ACC112 (cell line): ENCODE results near the gene EIF2B5.
"Not testable (repeated sequence)": the region's sequence is repeated elsewhere in the genome, so short reads cannot be mapped to it uniquely, and the experiment has no call there.

Experiments used
- H2AFZ ChIP-seq: fragments of 200-600 bp; sonication (generic); one replicate; pipeline ENCODE4 v1.6.0; 2017; ENCODE audit warnings: antibody characterized with exemption, low read length; ENCODE audit not compliant: unreplicated experiment
- H3K27ac ChIP-seq: fragments of 200-600 bp; sonication (generic); 2 replicates; pipeline ENCODE4 v1.5.1; 2014; ENCODE audit warnings: low read depth, mild to moderate bottlenecking, antibody characterized with exemption, low read length, moderate library complexity
- H3K27me3 ChIP-seq: fragments of 200-600 bp; sonication (generic); 2 replicates; pipeline ENCODE4 v1.6.1; 2014; ENCODE audit warnings: mild to moderate bottlenecking, antibody characterized with exemption, low read length, moderate library complexity, mixed read lengths; ENCODE audit not compliant: insufficient read depth
- H3K36me3 ChIP-seq: fragments of 200-600 bp; sonication (generic); 2 replicates; pipeline ENCODE4 v1.6.1; 2016; ENCODE audit warnings: mild to moderate bottlenecking, antibody characterized with exemption, low read length, moderate library complexity, mixed read lengths; ENCODE audit not compliant: insufficient read depth
- H3K4me1 ChIP-seq: fragments of 200-600 bp; sonication (generic); one replicate; pipeline ENCODE4 v1.6.1; 2016; ENCODE audit warnings: low read length, mixed read lengths; ENCODE audit not compliant: insufficient read depth, unreplicated experiment, control insufficient read depth
- H3K4me3 ChIP-seq: fragments of 200-600 bp; sonication (generic); 2 replicates; pipeline ENCODE4 v1.5.1; 2014; ENCODE audit warnings: mild to moderate bottlenecking, low read depth, low read length
- H3K79me2 ChIP-seq: fragments of 200-600 bp; sonication (generic); one replicate; pipeline ENCODE4 v1.6.0; 2016; ENCODE audit warnings: low read length; ENCODE audit not compliant: control insufficient read depth, unreplicated experiment, insufficient read depth

Gene EIF2B5

DNA sequence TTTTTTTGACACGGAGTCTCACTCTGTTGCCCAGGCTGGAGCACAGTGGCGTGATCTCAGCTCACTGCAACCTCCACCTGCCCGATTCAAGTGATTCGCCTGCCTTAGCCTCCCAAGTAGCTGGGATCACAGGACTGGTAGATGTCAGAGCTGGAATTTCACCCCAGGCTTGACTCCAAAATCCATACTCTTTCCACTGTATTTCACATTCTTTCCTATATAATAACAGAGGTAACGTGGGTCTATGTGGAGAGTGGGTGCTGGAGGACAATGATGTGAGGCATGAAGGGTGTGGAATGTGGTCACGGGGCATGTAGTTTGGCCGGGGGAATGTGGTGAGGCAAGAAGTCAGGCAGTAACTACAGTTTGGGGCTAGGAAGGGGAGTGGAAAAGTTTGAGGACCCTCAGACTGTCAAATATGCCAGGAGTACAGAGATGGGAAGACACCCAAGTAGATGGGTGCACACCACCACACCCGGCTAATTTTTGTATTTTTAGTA is 27.5 kb downstream of the EIF2B5 start:
- not testable (repeated sequence) for H3K4me3 ChIP-seq, H2AFZ ChIP-seq, H3K27ac ChIP-seq, H3K27me3 ChIP-seq
- peaks cover 67% of the 10 kb centered on the region for H3K79me2 ChIP-seq
- peaks cover 29% of the 10 kb centered on the region for H3K36me3 ChIP-seq
- H3K4me1 ChIP-seq = peaks cover 22% of the 10 kb centered on the region

DNA sequence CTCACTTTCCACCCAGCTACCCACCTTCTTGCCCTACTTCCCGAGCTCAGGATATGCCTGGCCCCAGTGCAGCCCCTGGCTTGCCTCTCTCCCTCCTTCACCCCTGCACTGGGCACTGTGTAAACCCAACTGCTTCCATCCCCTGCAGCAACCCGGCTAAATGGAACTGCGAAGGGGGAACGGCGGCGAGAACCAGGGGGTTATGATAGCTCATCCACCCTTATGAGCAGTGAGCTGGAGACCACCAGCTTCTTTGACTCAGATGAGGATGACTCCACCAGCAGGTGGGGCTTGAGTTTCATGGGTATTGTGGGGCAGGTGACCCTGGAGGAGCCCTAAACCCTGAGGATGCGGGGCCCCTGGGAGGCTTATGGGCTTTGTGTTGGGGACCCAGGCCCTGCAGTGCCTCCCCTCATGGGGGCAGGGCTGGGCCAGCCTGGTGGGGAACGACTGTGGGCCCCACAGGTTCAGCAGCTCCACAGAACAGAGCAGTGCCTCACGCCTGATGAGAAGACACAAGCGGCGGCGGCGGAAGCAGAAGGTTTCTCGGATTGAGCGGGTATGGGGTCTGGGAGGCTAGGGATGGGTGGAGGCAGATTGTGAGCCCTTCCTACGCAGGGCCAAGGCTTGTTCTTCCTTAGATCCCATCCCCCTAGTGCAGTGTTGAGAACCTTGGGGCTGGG is 29.6 kb downstream of the EIF2B5 start:
- Histone ChIP-seq H3K36me3 (peaks cover 33% of the 10 kb centered on the region), H3K79me2 (peaks cover 50% of the 10 kb centered on the region), H2AFZ (no peak overlapping the region), H3K4me3 (no peak overlapping the region), H3K27me3 (no peaks in the 10 kb centered on the region), H3K4me1 (peaks cover 33% of the 10 kb centered on the region), H3K27ac (no peak overlapping the region)

DNA sequence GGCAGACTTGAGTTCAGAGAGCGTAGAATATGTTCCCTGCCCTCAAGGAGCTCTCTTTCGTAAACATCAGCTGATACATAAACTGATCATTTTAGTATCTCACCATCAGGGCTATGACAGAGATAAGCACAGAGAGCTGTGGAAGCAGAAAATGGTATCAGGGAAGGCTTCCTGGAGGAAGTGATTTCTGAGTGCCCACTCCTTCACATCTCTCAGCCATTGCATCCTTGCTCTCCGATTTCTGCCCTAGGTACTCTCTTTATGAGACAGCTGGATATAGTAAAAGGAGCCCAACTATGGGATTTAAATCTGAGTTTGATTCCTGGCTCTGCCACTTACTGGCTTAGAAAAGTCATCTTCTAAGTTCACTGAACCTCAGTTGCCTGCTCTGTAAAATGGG is 30.4 kb downstream of the EIF2B5 start:
- H3K27me3 ChIP-seq = no peaks in the 10 kb centered on the region
- H3K4me1 ChIP-seq = peaks cover 27% of the 10 kb centered on the region
- H3K4me3 ChIP-seq = no peak overlapping the region
- no peak overlapping the region for H3K27ac ChIP-seq
- H3K79me2 ChIP-seq = peaks cover 44% of the 10 kb centered on the region
- H3K36me3 ChIP-seq = peaks cover 33% of the 10 kb centered on the region
- H2AFZ ChIP-seq = no peak overlapping the region

DNA sequence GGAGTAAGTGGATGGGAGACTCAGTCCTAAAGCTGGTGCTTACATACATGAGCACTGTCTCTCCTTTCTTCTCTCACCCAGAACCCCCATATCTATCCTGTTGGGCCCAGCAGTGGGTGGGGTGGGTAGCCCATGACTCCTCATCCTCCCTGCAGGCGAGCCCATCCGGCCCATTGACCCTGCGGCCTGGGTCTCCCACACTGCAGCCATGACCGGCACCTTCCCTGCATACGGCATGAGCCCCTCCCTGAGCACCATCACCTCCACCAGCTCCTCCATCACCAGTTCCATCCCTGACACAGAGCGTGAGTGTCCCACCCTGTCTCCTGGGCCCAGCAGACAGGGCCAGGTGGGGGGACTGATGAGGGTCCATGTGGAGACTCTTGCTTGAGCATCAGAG is 31.5 kb downstream of the EIF2B5 start:
- no peaks in the 10 kb centered on the region for H3K27me3 ChIP-seq
- H3K4me1 ChIP-seq = peaks cover 32% of the 10 kb centered on the region
- H3K27ac ChIP-seq = no peak overlapping the region
- H3K4me3 ChIP-seq = no peak overlapping the region
- peaks cover 33% of the 10 kb centered on the region for H3K36me3 ChIP-seq
- H3K79me2 ChIP-seq = peaks cover 33% of the 10 kb centered on the region
- no peak overlapping the region for H2AFZ ChIP-seq

DNA sequence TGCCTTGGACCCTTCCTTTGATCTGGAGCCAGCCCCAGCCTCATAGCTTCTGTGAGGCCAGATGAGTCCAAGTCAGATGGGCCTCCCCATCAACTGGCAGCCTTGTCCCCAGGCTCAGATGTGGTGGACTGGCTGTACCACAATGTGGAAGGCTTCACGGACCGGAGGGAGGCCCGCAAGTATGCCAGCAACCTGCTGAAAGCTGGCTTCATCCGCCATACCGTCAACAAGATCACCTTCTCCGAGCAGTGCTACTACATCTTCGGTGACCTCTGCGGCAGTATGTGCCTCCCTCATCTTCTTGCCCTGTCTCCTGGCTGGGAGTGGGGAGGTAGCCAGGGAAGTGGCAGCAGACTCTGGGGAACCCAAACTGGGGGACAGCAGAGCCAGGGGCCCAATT is 32.6 kb downstream of the EIF2B5 start:
- peaks cover 41% of the 10 kb centered on the region for H3K4me1 ChIP-seq
- peaks cover 39% of the 10 kb centered on the region for H3K36me3 ChIP-seq
- no peak overlapping the region for H2AFZ ChIP-seq
- peak overlapping the region; percentile 91 for H3K27ac ChIP-seq
- H3K79me2 ChIP-seq = peaks cover 25% of the 10 kb centered on the region
- no peak overlapping the region for H3K4me3 ChIP-seq
- no peaks in the 10 kb centered on the region for H3K27me3 ChIP-seq

DNA sequence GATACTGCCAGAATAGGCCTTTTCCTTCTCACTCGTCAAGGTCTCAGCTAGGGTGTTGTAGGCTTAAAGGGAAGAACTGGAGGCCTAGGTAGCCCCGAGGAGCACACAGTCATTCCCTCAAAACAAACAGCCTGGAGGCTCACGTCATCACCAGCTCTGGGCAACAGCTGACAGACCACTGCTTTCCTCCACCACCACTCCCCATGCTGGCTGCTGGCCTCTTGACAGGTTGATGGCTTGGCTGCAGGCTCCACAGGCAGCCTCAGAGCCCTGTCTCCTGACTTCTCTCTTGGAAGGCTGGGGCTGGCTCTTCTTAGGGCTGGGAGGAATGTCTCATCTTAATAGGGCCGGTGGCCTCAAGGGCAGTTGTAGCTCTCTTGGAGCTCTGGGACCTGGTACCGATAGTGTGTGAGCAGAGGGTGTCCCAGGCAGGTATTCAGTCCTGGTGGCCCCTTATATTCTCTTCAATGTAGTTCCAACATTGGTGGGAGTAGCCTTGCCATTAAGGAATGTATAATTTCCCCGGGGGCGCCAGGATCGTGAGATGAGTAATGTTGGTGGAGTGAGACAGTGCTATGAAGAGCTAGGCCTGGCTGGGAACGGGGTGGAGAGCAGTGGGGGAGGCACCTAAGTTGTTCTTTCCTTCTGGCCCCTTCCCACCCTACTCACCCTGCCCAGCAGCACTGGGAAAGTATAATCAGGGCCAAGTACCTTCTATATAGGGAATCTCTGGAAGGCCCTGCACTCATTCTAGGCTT is 33.4 kb downstream of the EIF2B5 start:
- H3K27me3 ChIP-seq = no peaks in the 10 kb centered on the region
- H2AFZ ChIP-seq = no peak overlapping the region
- H3K4me3 ChIP-seq = peak overlapping the region; percentile 43; the same call in 1 of the 2 replicates
- peak overlapping the region; percentile 91 for H3K27ac ChIP-seq
- H3K79me2 ChIP-seq = peaks cover 17% of the 10 kb centered on the region
- peaks cover 47% of the 10 kb centered on the region for H3K4me1 ChIP-seq
- H3K36me3 ChIP-seq = peaks cover 36% of the 10 kb centered on the region

DNA sequence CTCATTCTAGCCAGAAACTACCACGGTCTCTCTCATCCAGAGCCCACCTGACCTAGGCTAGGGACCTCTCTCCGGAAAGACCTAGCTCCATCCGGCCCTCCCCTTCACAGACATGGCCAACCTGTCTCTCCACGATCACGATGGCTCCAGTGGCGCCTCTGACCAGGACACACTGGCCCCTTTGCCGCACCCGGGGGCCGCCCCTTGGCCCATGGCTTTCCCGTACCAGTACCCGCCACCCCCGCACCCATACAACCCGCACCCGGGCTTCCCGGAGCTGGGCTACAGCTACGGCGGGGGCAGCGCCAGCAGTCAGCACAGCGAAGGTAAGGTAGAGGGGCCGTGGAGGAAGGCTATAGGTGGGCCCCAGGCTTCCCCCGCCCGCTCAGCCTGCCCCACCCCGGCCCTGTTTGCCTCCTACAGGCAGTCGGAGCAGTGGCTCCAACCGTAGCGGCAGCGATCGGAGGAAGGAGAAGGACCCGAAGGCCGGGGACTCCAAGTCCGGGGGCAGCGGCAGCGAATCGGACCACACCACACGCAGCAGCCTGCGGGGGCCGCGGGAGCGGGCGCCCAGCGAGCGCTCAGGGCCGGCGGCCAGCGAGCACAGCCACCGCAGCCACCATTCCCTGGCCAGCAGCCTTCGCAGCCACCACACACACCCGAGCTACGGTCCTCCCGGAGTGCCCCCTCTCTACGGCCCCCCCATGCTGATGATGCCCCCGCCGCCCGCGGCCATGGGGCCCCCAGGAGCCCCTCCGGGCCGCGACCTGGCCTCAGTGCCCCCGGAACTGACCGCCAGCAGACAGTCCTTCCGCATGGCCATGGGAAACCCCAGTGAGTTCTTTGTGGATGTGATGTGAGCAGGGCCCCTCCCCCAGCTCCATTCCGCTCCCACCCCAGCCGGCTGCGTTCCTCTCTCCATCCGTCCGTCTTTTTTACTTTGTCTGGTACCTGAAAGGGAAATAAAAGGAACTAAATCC is 35.0 kb downstream of the EIF2B5 start:
- Histone ChIP-seq H3K79me2 (peaks cover 14% of the 10 kb centered on the region), H3K4me1 (peaks cover 55% of the 10 kb centered on the region), H3K4me3 (no peak overlapping the region), H3K27ac (no peak overlapping the region), H3K36me3 (peaks cover 34% of the 10 kb centered on the region), H3K27me3 (no peaks in the 10 kb centered on the region), H2AFZ (no peak overlapping the region)

DNA sequence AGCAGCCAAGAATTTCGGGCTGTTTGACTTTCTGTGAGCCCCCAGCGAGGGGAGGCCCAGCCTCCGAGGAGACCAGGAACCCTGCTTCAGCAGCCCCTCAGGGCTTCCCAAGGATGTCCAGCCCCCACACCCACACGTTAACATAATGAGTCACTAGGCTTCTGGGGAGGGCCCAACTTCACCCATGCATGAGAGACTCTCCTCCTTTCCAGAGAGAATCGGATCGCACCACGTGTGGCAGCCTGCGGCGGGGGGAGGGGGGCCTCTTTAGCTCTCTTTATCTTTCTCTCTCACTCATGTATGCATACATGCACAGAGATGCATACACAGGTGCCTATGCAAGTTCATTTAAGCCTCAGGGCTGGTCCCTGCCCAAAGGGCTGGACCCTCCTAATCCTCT is 36.4 kb downstream of the EIF2B5 start:
- H3K4me1 ChIP-seq = peaks cover 55% of the 10 kb centered on the region
- peaks cover 20% of the 10 kb centered on the region for H3K79me2 ChIP-seq
- H3K4me3 ChIP-seq = peak overlapping the region; percentile 27; the same call in 1 of the 2 replicates
- no peak overlapping the region for H2AFZ ChIP-seq
- H3K27me3 ChIP-seq = no peaks in the 10 kb centered on the region
- peaks cover 25% of the 10 kb centered on the region; the same call in 1 of the 2 replicates for H3K36me3 ChIP-seq
- H3K27ac ChIP-seq = peak overlapping the region; percentile 84

DNA sequence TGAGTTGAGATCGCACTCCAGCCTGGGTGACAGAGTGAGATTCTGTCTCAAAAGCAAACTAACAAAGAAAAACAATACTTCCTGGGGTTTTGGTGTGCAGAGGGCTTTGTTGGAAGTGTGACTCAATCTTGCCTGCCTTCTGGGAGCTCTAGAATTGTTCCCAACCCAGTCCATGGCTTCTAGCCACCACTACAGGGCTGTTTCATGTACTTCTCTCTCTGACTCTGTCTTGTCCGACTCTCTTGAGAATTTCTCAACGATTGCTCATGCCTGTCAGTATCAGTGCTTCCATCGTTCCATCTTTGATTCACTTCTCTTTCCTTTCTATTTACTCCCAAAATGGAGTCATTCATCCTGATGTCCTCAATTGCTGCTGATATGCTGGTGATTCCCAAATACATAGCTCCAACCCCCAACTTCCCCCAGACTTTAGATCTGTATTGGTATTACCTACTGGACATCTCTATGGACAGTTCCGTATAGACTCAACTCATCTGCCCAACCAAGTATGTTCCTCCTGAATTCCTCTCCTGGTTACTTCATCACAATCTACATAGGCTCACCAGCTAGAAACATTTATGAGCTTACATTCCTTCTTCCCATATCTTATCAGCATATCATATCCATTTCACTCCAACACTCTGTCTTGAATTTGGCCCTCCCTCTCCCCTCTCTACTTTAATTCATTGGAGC is 37.7 kb downstream of the EIF2B5 start:
- H3K4me3 ChIP-seq = peak overlapping the region; percentile 52
- peaks cover 63% of the 10 kb centered on the region for H3K4me1 ChIP-seq
- no peaks in the 10 kb centered on the region for H3K27me3 ChIP-seq
- H3K79me2 ChIP-seq = peaks cover 31% of the 10 kb centered on the region
- H3K27ac ChIP-seq = peak overlapping the region; percentile 84
- H3K36me3 ChIP-seq = peaks cover 15% of the 10 kb centered on the region; the same call in 1 of the 2 replicates
- H2AFZ ChIP-seq = no peak overlapping the region

DNA sequence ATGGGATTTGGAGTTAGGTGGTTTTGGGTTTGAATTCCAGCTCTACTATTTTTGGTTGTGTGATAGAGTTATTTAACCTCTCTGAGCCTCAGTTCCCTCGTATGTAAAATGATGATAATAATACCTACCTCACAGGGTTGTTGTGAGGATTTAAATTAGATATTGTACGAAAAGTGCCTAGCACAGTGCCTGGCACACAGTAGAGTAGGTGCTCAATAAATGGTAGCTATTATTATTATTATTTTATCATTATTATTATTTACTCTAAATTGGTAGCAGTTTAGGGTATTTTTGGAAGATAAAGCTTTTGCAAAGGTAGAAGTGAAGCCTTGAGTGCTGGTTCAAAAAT is 38.2 kb downstream of the EIF2B5 start:
- Histone ChIP-seq H3K36me3 (peaks cover 17% of the 10 kb centered on the region; the same call in 1 of the 2 replicates), H2AFZ (no peak overlapping the region), H3K27me3 (no peaks in the 10 kb centered on the region), H3K79me2 (peaks cover 37% of the 10 kb centered on the region), H3K4me3 (peak overlapping the region; percentile 52), H3K4me1 (peaks cover 63% of the 10 kb centered on the region), H3K27ac (peak overlapping the region; percentile 84)
